ENCODE measurements around the gene IL4R.

GRCh38 chr16:27275394-27275793 lies 38.4 kb upstream of the IL4R start:
- no peak for TF ChIP-seq CTCF (conservative IDR thresholded peaks at IDR 0.05; ENCODE audit: low read length)
- no peak for TF ChIP-seq EZH2phosphoT487 (IDR thresholded peaks at IDR 0.05; ENCODE audit: borderline replicate concordance)

All from Loucy (cell line).